OCI-LY7 (cell line): ENCODE results near the gene ZNF679. TPM values are rescaled to one million over a fixed set of nuclear protein-coding genes. Genes with fewer than 3 reads are reported as not detected.
"Not testable (repeated sequence)": the region's sequence is repeated elsewhere in the genome, so short reads cannot be mapped to it uniquely, and the experiment has no call there.

Experiments
- Bru-seq: library from RNA; stranded (reverse); fragments of 400-500 nt; gene quantifications from one replicate; lab custom pipeline; 2021; lab: Mats Ljungman, UMichigan
- BruChase-seq, 2 experiments: library from RNA; stranded (reverse); fragments of 400-500 nt; gene quantifications; one replicate each; lab custom pipeline; 2021; lab: Mats Ljungman, UMichigan
- BruUV-seq: library from RNA; stranded (reverse); fragments of 400-500 nt; replicated peaks from 2 replicates; lab custom pipeline; 2021; lab: Mats Ljungman, UMichigan
- CTCF ChIA-PET: fragments of 300-600 bp; sonication (Branson Sonifier 250); formaldehyde crosslinking; loops from one replicate; lab custom pipeline; 2022; ENCODE audit warnings: antibody characterized with exemption; ENCODE audit not compliant: unreplicated experiment; lab: Charles Lee
- POLR2A ChIA-PET: fragments of 300-600 bp; sonication (Branson Sonifier 250); formaldehyde crosslinking; loops from one replicate; lab custom pipeline; 2022; ENCODE audit warnings: antibody characterized with exemption; lab: Charles Lee
- DNase-seq: peaks from one replicate; pipeline ENCODE4 v3.0.0-alpha.2; 2015; ENCODE audit warnings: low spot score
- H2AFZ ChIP-seq: fragments of 200-600 bp; sonication (generic), shearing (Covaris generic); 2 replicates; pipeline ENCODE4 v1.6.1; 2014; ENCODE audit warnings: mild to moderate bottlenecking, antibody characterized with exemption, low read length, moderate library complexity
- H3K27ac ChIP-seq: fragments of 200-600 bp; sonication (generic); 2 replicates; pipeline ENCODE4 v1.5.1; 2014; ENCODE audit warnings: mixed run types, low read depth, mild to moderate bottlenecking, moderate library complexity, low read length, inconsistent platforms; ENCODE audit not compliant: poor library complexity, severe bottlenecking
- H3K36me3 ChIP-seq: fragments of 200-600 bp; sonication (generic); 2 replicates; pipeline ENCODE4 v1.6.1; 2014; ENCODE audit warnings: mild to moderate bottlenecking, antibody characterized with exemption, low read length, moderate library complexity, mixed read lengths; ENCODE audit not compliant: insufficient read depth
- H3K4me1 ChIP-seq: fragments of 200-600 bp; sonication (generic); 2 replicates; pipeline ENCODE4 v1.5.1; 2014; ENCODE audit warnings: mild to moderate bottlenecking, low read length; ENCODE audit not compliant: insufficient read depth, poor library complexity, severe bottlenecking
- H3K4me2 ChIP-seq: fragments of 200-600 bp; sonication (generic); 2 replicates; pipeline ENCODE4 v1.6.1; 2014; ENCODE audit warnings: mild to moderate bottlenecking, low read length
- H3K4me3 ChIP-seq: fragments of 200-600 bp; sonication (generic); 2 replicates; pipeline ENCODE4 v1.5.1; 2014; ENCODE audit warnings: mild to moderate bottlenecking, low read depth, low read length; ENCODE audit not compliant: poor library complexity, severe bottlenecking
- H3K79me2 ChIP-seq: fragments of 200-600 bp; sonication (generic); 2 replicates; pipeline ENCODE4 v1.6.1; 2016; ENCODE audit warnings: low read depth, mild to moderate bottlenecking, low read length, moderate library complexity, mixed read lengths; ENCODE audit not compliant: insufficient read depth
- H3K9me2 ChIP-seq: fragments of 200-600 bp; sonication (generic); 2 replicates; pipeline ENCODE4 v1.6.1; 2016; ENCODE audit warnings: mild to moderate bottlenecking, low read length, mixed read lengths; ENCODE audit not compliant: insufficient read depth
- H3K9me3 ChIP-seq: fragments of 200-600 bp; sonication (generic); 2 replicates; pipeline ENCODE4 v1.6.1; 2014; ENCODE audit warnings: mild to moderate bottlenecking, mixed run types, low read length, mixed read lengths
- H4K20me1 ChIP-seq: fragments of 200-600 bp; sonication (generic); 2 replicates; pipeline ENCODE4 v1.6.1; 2014; ENCODE audit warnings: mild to moderate bottlenecking, antibody characterized with exemption, low read length, moderate library complexity, mixed read lengths; ENCODE audit not compliant: insufficient read depth
- CTCF ChIP-seq: fragments of 200-600 bp; sonication (generic); conservative IDR thresholded peaks from 2 replicates; pipeline ENCODE4 v1.5.1; 2014; ENCODE audit warnings: mild to moderate bottlenecking, antibody characterized with exemption, low read length, moderate library complexity, mixed read lengths
- EZH2phosphoT487 ChIP-seq: fragments of 200-600 bp; sonication (generic); IDR thresholded peaks from 2 replicates; pipeline ENCODE4 v1.6.1; 2018; ENCODE audit warnings: low read depth, borderline replicate concordance, mild to moderate bottlenecking, mixed run types, antibody characterized with exemption, low read length, moderate library complexity, mixed read lengths
- intact Hi-C: fragments of 100-400 bp; cut with micrococcal nuclease; formaldehyde crosslinking; loops from one replicate; pipeline ENCODE4 v1.10.0; 2022; ENCODE audit not compliant: unreplicated experiment
- long read RNA-seq: library from polyadenylated mRNA; stranded (forward); transcript quantifications from one replicate; pipeline ENCODE4 v2.0.0, GENCODE V29; 2022
- total RNA-seq, 2 experiments: library from RNA; depleted of rRNA in 1 of 2; stranded (reverse); fragments of >200 nt in 1 of 2; shearing (Covaris generic) in 1 of 2; gene quantifications; 2 replicates each; pipeline ENCODE4 v1.2.3, GENCODE V29; 2014 to 2022

ZNF679 gene
- total RNA-seq (2014; rRNA removed; shearing (Covaris generic)) (not detected in 2 replicates), total RNA-seq (2022) (not detected in 2 replicates), Bru-seq, nascent RNA (not detected), BruChase-seq, experiment 1, labeled RNA remaining after a 6-hour chase (not detected), BruChase-seq, experiment 2, labeled RNA remaining after a 2-hour chase (not detected)
- long read RNA-seq, result 0 reads

GRCh38 chr7:64228174-64228573 lies at the start of gene ZNF679:
Gene ZNF679 (plus strand): TSS chr7:64228474. CDS start chr7:64249118, 20,644 bp downstream.
- H4K20me1 ChIP-seq, H3K27ac ChIP-seq, intact Hi-C loops, BruUV-seq, H2AFZ ChIP-seq, POLR2A ChIA-PET, H3K79me2 ChIP-seq, H3K36me3 ChIP-seq, H3K9me2 ChIP-seq, H3K9me3 ChIP-seq, H3K4me2 ChIP-seq, H3K4me1 ChIP-seq, DNase-seq, CTCF ChIA-PET, H3K4me3 ChIP-seq: not testable (repeated sequence)

- intact Hi-C loops, result loop anchor here (1.0 to 2.0 kb wide), 2 partner anchors 300 to 438 kb away; no protein-coding TSS in a partner anchor
- POLR2A ChIA-PET, result no interaction called here
These were observed 47.3 kb upstream of the ZNF679 start for GRCh38 chr7:64180989-64181388.

GRCh38 chr7:64181586-64181985 lies 46.7 kb upstream of the ZNF679 start:
- H2AFZ ChIP-seq, result no peak overlapping the region
- POLR2A ChIA-PET, result no interaction called here

More at GRCh38 chr7:64180989-64181388, 47.3 kb upstream of the ZNF679 start:
- Histone ChIP-seq H3K4me2 (no peak overlapping the region), H3K4me3 (no peak overlapping the region), H2AFZ (no peak overlapping the region), H3K4me1 (no peaks in the 10 kb centered on the region), H4K20me1 (no peaks in the 10 kb centered on the region), H3K27ac (no peak overlapping the region), H3K9me3 (no peaks in the 10 kb centered on the region), H3K79me2 (no peaks in the 10 kb centered on the region), H3K36me3 (no peaks in the 10 kb centered on the region), H3K9me2 (no peaks in the 10 kb centered on the region)
- CTCF ChIA-PET, result no interaction called here
- no TSS peak for BruUV-seq
- DNase-seq, result peak; percentile 59
- TF ChIP-seq EZH2phosphoT487, result no peak
- TF ChIP-seq CTCF, result peak; percentile 88

More at GRCh38 chr7:64181586-64181985, 46.7 kb upstream of the ZNF679 start:
- no peak for DNase-seq
- H3K9me2 ChIP-seq, result no peaks in the 10 kb centered on the region
- no peaks in the 10 kb centered on the region for H4K20me1 ChIP-seq
- no peaks in the 10 kb centered on the region for H3K79me2 ChIP-seq
- no peak overlapping the region for H3K27ac ChIP-seq
- TF ChIP-seq EZH2phosphoT487 (no peak), CTCF (no peak)
- CTCF ChIA-PET, result no interaction called here
- H3K4me1 ChIP-seq, result no peaks in the 10 kb centered on the region
- H3K9me3 ChIP-seq, result no peaks in the 10 kb centered on the region
- no TSS peak for BruUV-seq
- intact Hi-C loops, result loop anchor here (1.0 to 2.0 kb wide), 2 partner anchors 299 to 438 kb away; no protein-coding TSS in a partner anchor
- no peaks in the 10 kb centered on the region for H3K36me3 ChIP-seq
- H3K4me2 ChIP-seq, result no peak overlapping the region
- no peak overlapping the region for H3K4me3 ChIP-seq
